HEK293 (cell line): Measurements from ENCODE around the gene ARSB.

Source experiments
- CTCF ChIA-PET: fragments of 350-600 bp; formaldehyde crosslinking; extraction: SDS; loops from one replicate; lab custom pipeline; 2021; ENCODE audit warnings: antibody characterized with exemption; lab: Yijun Ruan, JAX
- POLR2A ChIA-PET: fragments of 300-600 bp; formaldehyde crosslinking; extraction: SDS; loops from one replicate; lab custom pipeline; 2020; ENCODE audit warnings: antibody characterized with exemption, inconsistent platforms; lab: Yijun Ruan, JAX
- H3K27ac ChIP-seq: fragments of 200-500 bp; sonication (Bioruptor generic); 2 replicates; pipeline ENCODE4 v1.5.1; 2014; ENCODE audit warnings: low read depth, low read length, control low read depth, inconsistent platforms; ENCODE audit errors: extremely low read depth
- H3K36me3 ChIP-seq, 2 experiments: fragments of 200-500 bp in 1 of 2; sonication (Bioruptor generic) in 1 of 2; 1 replicate in 1 of 2; 2 replicates in 1 of 2; pipeline ENCODE4 v1.5.1; 2014 to 2017; ENCODE audit warnings: inconsistent platforms in 2 of 2, low read length in 2 of 2; ENCODE audit not compliant: control insufficient read depth in 2 of 2, insufficient read depth in 1 of 2
- H3K4me1 ChIP-seq: fragments of 200-500 bp; sonication (Bioruptor generic); 2 replicates; pipeline ENCODE4 v1.5.1; 2014; ENCODE audit warnings: mild to moderate bottlenecking, low read length, inconsistent platforms; ENCODE audit not compliant: control insufficient read depth, insufficient read depth
- H3K4me3 ChIP-seq: 2 replicates; pipeline ENCODE4 v1.5.1; 2011; ENCODE audit warnings: low read depth, mild to moderate bottlenecking, control low read depth, low read length, moderate library complexity
- H3K9me3 ChIP-seq: fragments of 200-500 bp; sonication (Bioruptor generic); 2 replicates; pipeline ENCODE4 v1.5.1; 2014; ENCODE audit warnings: low read depth, low read length, inconsistent platforms; ENCODE audit not compliant: control insufficient read depth, insufficient read depth
- GFI1B ChIP-seq: fragments of 450-650 bp; formaldehyde crosslinking; IDR thresholded peaks from 2 replicates; pipeline ENCODE4 v1.5.1; 2016; ENCODE audit warnings: missing biosample characterization, missing genetic modification characterization
- KLF7 ChIP-seq: fragments of 450-650 bp; formaldehyde crosslinking; IDR thresholded peaks from 2 replicates; pipeline ENCODE4 v1.5.1; 2016; ENCODE audit warnings: missing biosample characterization, missing genetic modification characterization, borderline replicate concordance
- KLF9 ChIP-seq: fragments of 450-650 bp; formaldehyde crosslinking; IDR thresholded peaks from 2 replicates; pipeline ENCODE4 v1.5.1; 2016; ENCODE audit warnings: missing biosample characterization, missing genetic modification characterization, low read depth
- MEIS1 ChIP-seq: sonication (generic); formaldehyde crosslinking; IDR thresholded peaks from 2 replicates; pipeline ENCODE4 v1.8.1; 2022; ENCODE audit warnings: missing genetic modification reagents, mild to moderate bottlenecking, borderline replicate concordance
- TSHZ1 ChIP-seq: fragments of 450-650 bp; formaldehyde crosslinking; IDR thresholded peaks from 2 replicates; pipeline ENCODE4 v1.5.1; 2016; ENCODE audit warnings: missing biosample characterization, missing genetic modification characterization, borderline replicate concordance
- YY2 ChIP-seq: fragments of 450-650 bp; formaldehyde crosslinking; IDR thresholded peaks from 2 replicates; pipeline ENCODE4 v1.5.1; 2016; ENCODE audit warnings: missing biosample characterization, missing genetic modification characterization
- ZBTB20 ChIP-seq: fragments of 450-650 bp; formaldehyde crosslinking; IDR thresholded peaks from 2 replicates; pipeline ENCODE4 v1.5.1; 2016; ENCODE audit warnings: missing biosample characterization, missing genetic modification characterization
- ZNF10 ChIP-seq: fragments of 450-650 bp; formaldehyde crosslinking; IDR thresholded peaks from 2 replicates; pipeline ENCODE4 v1.5.1; 2017; ENCODE audit warnings: missing biosample characterization, missing genetic modification characterization
- ZNF155 ChIP-seq: fragments of 450-650 bp; formaldehyde crosslinking; IDR thresholded peaks from 2 replicates; pipeline ENCODE4 v1.5.1; 2016; ENCODE audit warnings: missing biosample characterization, missing genetic modification characterization
- ZNF157 ChIP-seq: fragments of 450-650 bp; formaldehyde crosslinking; IDR thresholded peaks from 2 replicates; pipeline ENCODE4 v1.5.1; 2016; ENCODE audit warnings: missing biosample characterization, missing genetic modification characterization
- ZNF184 ChIP-seq: fragments of 450-650 bp; IDR thresholded peaks from 2 replicates; pipeline ENCODE4 v1.5.1; 2018; ENCODE audit warnings: missing biosample characterization, mild to moderate bottlenecking, missing genetic modification characterization
- ZNF26 ChIP-seq: fragments of 450-650 bp; formaldehyde crosslinking; IDR thresholded peaks from 2 replicates; pipeline ENCODE4 v1.5.1; 2016; ENCODE audit warnings: missing biosample characterization, missing genetic modification characterization
- ZNF274 ChIP-seq, 2 experiments: fragments of 200-500 bp in 1 of 2; fragments of 450-650 bp in 1 of 2; sonication (Bioruptor generic) in 1 of 2; formaldehyde crosslinking in 1 of 2; IDR thresholded peaks; 2 replicates each; pipeline versions ENCODE4 v1.5.1 to v1.6.1; 2014 to 2016; ENCODE audit warnings: borderline replicate concordance in 1 of 2, inconsistent platforms in 1 of 2, low read length in 1 of 2, missing biosample characterization in 1 of 2, missing genetic modification characterization in 1 of 2
- ZNF280C ChIP-seq: fragments of 450-650 bp; formaldehyde crosslinking; IDR thresholded peaks from 2 replicates; pipeline ENCODE4 v1.5.1; 2016; ENCODE audit warnings: missing biosample characterization, missing genetic modification characterization
- ZNF280D ChIP-seq: fragments of 450-650 bp; formaldehyde crosslinking; IDR thresholded peaks from 2 replicates; pipeline ENCODE4 v1.5.1; 2016; ENCODE audit warnings: missing biosample characterization, missing genetic modification characterization
- ZNF366 ChIP-seq: fragments of 450-650 bp; formaldehyde crosslinking; conservative IDR thresholded peaks from 2 replicates; pipeline ENCODE4 v1.5.1; 2016; ENCODE audit warnings: missing biosample characterization, missing genetic modification characterization
- ZNF391 ChIP-seq: fragments of 450-650 bp; formaldehyde crosslinking; IDR thresholded peaks from 2 replicates; pipeline ENCODE4 v1.5.1; 2016; ENCODE audit warnings: low read depth, missing biosample characterization, missing genetic modification characterization, borderline replicate concordance
- ZNF768 ChIP-seq: fragments of 450-650 bp; formaldehyde crosslinking; IDR thresholded peaks from 2 replicates; pipeline ENCODE4 v1.5.1; 2018; ENCODE audit warnings: missing biosample characterization, mild to moderate bottlenecking, missing genetic modification characterization
- ZSCAN16 ChIP-seq: fragments of 450-650 bp; formaldehyde crosslinking; IDR thresholded peaks from 2 replicates; pipeline ENCODE4 v1.5.1; 2016; ENCODE audit warnings: missing biosample characterization, missing genetic modification characterization
- ZSCAN30 ChIP-seq: fragments of 450-650 bp; IDR thresholded peaks from 2 replicates; pipeline ENCODE4 v1.5.1; 2018; ENCODE audit warnings: missing biosample characterization, mild to moderate bottlenecking, missing genetic modification characterization, moderate library complexity

The ARSB gene

DNA sequence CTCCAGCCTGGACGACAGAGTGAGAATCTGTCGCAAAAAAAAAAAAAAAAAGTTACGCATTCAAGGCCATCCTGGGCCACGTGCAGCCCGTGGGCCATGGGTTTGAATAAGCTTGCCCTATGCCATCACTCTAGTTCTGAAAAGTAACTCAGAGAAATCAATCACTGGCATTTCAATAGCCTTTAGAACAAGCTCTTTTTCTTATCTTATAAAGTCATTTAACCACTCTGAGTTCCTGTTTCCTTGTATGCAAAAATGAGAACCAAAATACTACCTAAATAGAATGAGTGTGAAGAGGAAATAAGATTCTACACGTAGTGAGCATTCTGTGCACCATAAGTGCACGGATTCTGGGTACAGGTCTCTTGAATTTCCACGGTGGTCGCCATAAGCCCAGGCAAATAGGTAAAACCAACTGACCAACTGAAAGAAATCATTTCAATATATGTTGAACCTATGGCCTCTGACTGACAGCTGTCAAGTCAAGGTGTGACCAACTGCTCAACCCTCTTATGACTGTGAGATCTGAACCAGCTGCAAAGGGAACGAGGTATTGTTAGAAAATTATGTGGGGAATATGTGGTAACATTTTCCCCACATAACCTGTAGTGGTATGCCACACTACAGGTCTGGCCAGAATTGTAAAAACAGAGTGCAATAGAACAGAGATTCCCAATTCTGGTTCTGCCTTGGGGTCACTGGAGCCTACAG is 192.6 kb downstream of the ARSB start:
- peaks cover 7% of the 10 kb centered on the region for H3K4me1 ChIP-seq
- no peak for TF ChIP-seq MEIS1 (CRISPR knock-in tag)
- TF ChIP-seq YY2 (tag by site-specific recombination): no peak
- no peak for TF ChIP-seq ZNF391 (tag by site-specific recombination)
- no peak for TF ChIP-seq KLF7 (tag by site-specific recombination)
- TF ChIP-seq ZNF366 (tag by site-specific recombination): no peak
- TF ChIP-seq ZNF768: no peak
- TF ChIP-seq ZNF157 (tag by site-specific recombination): no peak
- TF ChIP-seq GFI1B (tag by site-specific recombination): no peak
- no peak for TF ChIP-seq ZNF184
- no peak for TF ChIP-seq ZNF274 (IDR thresholded peaks at IDR 0.05; ENCODE audit: low read length)
- TF ChIP-seq ZNF274 (tag by site-specific recombination; IDR thresholded peaks at IDR 0.05; ENCODE audit: borderline replicate concordance): no peak
- TF ChIP-seq ZNF26 (tag by site-specific recombination): no peak
- no peak for TF ChIP-seq ZNF280D (tag by site-specific recombination)
- TF ChIP-seq TSHZ1 (tag by site-specific recombination): no peak
- no peak for TF ChIP-seq ZNF10
- no peak for TF ChIP-seq ZBTB20 (tag by site-specific recombination)
- TF ChIP-seq ZSCAN16: no peak
- TF ChIP-seq KLF9 (tag by site-specific recombination): no peak
- TF ChIP-seq ZSCAN30: no peak
- TF ChIP-seq ZNF280C (tag by site-specific recombination): no peak
- no peak for TF ChIP-seq ZNF155 (tag by site-specific recombination)
- no peaks in the 10 kb centered on the region for H3K9me3 ChIP-seq
- no peaks in the 10 kb centered on the region for H3K36me3 ChIP-seq
- no peak overlapping the region for H3K27ac ChIP-seq
- ChIA-PET POLR2A (no interaction called here), CTCF (interaction anchor here (0.5 to 0.6 kb wide), 2 partner anchors 107 to 265 kb away, joined by 4 to 6 read pairs; no protein-coding TSS in a partner anchor)
- no peak overlapping the region for H3K4me3 ChIP-seq
